Sigmoid colon (tissue), 3 donors: ENCODE data around the gene ADGRF1.

ENCODE experiments used
- CTCF ChIP-seq, 4 experiments: fragments of 450-650 bp in 3 of 4; fragments of 200-600 bp in 1 of 4; IDR thresholded peaks; one replicate each; pipeline ENCODE4 v1.5.1; 2016 to 2019; ENCODE audit warnings: antibody characterized with exemption in 4 of 4, mild to moderate bottlenecking in 3 of 4, moderate library complexity in 2 of 4
- POLR2A ChIP-seq, 2 donors: fragments of 450-650 bp; IDR thresholded peaks; one replicate each; pipeline ENCODE4 v1.6.1; 2016; ENCODE audit warnings: antibody characterized with exemption in 2 of 2, mild to moderate bottlenecking in 2 of 2, moderate library complexity in 2 of 2

DNA sequence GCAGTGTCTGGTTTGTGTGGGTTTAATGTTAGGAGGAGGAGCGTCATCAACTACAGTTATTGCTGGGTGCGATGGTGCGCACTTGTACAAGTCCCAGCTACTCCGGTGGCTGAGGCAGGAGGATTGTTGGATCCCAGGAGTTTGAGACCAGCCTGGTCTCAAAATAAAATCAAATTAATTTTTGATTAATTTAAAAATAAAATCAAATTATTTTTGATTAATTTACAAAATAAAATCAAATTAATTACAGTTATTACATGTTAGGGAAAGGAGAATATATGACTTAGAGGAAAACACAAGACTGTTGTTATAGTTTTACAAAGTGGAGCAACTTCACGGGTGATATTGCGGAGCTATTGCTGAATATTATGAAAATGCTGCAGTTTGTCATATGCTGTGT lies 85.7 kb downstream of the ADGRF1 start:
- TF ChIP-seq CTCF (IDR thresholded peaks at IDR 0.05) (no peak), POLR2A (IDR thresholded peaks at IDR 0.05) (no peak)
